GM18870 (cell line): ENCODE results near the gene ME1.
"Not testable (repeated sequence)": the region's sequence is repeated elsewhere in the genome, so short reads cannot be mapped to it uniquely, and the experiment has no call there.

Experiments used
- ATAC-seq: cut with Tn5 transposase; IDR thresholded peaks from one replicate; pipeline ENCODE4 v1.9.1; 2021; ENCODE audit warnings: moderate library complexity; ENCODE audit not compliant: unreplicated experiment

ME1 gene

DNA sequence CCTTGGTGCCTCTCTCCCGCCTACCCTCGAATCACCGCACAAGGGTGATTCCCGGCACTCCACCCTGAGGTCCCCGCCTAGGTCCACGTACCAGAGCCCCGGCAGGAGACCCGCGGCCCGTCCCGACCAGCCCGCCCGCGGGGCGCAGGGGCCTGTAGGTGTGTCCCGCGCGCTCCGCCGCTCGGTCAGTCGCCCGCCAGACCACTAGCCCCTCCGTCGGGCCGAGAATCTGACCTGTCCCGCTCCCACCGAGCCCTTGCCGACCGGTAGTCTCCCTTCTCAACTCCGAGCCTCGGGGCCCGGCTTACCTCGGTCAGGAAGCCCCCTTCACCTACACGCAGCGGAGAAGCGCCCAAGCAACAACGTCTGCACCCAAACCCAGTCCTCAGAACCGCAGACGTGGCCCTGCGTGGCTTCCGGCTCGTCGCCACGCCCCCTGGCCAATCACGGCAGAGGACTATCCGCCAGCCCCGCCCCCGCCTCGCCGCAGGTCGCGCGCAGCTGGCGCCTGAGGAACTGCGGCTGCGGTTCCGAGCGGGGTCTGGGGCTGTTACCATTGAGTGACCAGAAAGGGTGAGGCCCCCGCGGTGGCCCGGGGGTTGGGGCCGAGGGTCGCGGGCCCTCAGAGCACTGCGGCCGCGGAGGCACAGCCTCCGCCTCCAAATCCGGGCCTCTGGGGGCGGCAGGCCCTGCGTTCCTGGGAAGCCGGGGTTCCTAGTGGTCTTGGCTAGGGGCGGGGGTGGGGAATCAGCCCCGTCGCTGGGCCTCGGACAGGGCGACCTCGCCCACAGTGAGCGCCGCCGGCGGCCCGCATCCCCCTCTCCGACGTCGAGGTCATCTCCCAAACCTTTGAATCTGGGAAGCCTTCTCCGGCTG, 237.7 kb downstream of the ME1 start, which contains the start of the genes PGM3 and RWDD2A:
Gene PGM3, minus strand, starts transcription at position 395 of the 876 bp plus-strand sequence. CDS start 2,253 bp downstream, outside the sequence.
Gene RWDD2A, plus strand, starts transcription at position 487 of the 876 bp plus-strand sequence. CDS start 1,095 bp downstream, outside the sequence.
- ATAC-seq, result peak; percentile 94

DNA sequence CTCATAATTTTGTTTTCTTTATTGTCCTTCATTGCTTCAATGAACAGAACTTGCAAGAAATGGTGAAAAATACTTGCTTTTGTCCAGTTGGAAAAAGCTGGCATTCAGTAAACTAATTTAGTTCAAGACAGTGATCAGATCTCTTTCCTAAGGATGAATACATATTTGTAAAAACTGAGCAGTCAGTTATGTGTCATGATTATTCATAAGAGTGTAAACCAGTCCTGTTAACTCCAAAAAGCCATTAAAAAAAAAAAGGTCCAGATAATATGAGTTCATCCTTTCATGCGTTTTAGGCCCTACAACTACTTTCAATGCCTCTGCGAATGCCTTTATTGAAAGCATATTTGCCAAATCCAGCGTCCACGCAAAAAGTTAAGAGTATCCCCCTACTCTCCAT, 238.4 kb downstream of the ME1 start:
- ATAC-seq, result peak; percentile 6

- ATAC-seq, result not testable (repeated sequence)
Observed at GRCh38 chr6:83191974-83192373, 238.9 kb downstream of the ME1 start.

- no peak for ATAC-seq
Observed at GRCh38 chr6:83190626-83191025, 240.2 kb downstream of the ME1 start.

GRCh38 chr6:83188501-83188900, 242.3 kb downstream of the ME1 start:
- ATAC-seq, result no peak

GRCh38 chr6:83185096-83185495, 245.8 kb downstream of the ME1 start:
- ATAC-seq, result no peak

DNA sequence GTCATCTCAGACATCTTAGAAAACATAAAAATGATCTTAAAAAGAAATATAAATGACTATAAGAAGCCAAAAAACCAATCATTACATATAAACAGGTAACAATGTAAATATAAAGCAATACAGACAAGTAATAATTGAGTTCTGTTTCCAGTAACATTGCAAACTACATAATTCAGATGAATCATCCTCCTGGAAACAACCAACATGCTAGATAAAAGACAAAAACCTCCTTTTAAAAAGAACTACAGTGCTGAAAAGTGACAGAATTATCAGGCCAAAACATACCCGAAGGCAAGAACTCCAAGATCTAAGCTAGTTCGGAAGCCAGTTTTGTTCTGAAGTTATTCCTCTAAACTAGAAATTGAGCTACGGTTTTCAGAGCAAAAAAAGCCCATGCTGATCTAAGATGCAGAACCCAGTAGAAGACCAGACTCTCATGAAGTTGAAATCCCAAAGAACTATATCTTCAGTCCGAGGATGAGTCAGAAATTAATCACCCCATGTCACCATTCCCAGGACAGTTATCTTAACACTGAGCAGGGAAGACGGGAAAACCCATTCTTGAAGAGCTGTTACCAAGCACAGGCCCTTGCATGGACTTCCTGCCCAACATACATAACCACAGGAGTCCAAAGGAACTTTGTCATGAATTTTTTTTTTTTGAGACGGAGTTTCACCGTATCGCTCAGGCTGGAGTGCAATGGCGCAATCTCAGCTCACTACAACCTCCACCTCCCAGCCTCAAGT, 247.6 kb downstream of the ME1 start:
- ATAC-seq, result no peak

DNA sequence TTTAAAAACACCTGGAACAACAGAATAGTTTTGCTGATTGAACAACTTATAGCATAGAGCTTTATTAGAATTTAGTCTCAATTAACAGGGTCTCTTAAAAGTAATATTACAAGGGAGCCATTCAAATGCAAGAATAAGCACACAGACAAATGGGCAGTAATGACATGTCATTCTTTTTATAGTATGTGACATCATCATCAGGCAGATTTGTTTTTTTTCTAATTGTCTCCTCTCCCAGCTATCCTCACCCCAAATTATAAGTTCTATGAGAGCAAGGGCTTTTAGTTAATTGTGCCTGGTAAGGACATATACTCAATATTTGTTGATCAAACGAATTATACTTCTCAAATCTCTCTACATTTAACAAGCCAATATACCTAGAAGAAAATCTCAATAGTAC, 248.7 kb downstream of the ME1 start:
- ATAC-seq, result no peak

DNA sequence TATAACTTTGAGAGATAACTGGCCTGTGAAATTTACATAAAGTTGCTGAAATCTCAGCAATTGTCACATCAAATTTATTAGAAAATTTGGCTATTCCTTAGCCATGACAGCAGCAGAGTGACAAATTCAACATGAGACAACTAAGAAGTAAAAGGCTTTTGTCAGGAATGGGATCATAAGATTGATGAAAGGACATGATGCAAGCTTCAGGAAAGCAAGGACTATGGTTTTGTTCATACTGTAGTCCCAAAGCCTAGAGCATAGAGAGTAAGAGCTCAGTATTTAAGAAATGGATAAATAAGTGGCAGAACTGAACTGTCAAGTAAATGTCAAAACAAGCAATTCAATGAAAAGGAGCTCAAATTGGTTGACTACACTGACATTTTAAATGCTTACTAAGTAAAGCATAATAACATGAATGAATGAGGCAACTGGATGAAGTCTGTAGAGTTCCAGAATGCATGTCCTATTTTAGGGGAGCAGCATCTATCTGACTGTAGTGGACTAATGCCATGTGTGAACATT, 250.4 kb downstream of the ME1 start:
- ATAC-seq, result no peak

DNA sequence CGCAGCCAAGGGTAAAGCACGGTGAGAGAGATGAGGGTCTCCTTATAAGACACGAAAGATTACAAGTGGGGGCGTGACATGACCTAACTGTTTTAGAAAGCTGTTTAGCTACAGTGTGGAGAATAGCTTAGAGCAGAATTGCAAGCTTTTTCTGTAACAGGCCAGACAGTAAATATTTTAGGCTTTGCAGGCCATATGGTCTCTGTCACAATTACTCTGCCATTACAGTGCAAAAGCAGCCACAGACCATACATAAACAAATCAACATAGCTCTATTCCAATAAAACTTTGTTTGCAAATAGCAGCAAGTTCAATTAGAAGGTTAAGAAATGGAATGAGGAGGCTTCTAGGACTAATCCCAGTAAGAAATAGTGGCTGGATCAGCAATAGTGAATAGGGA, 254.6 kb downstream of the ME1 start:
- ATAC-seq, result no peak

- ATAC-seq, result no peak
Observed at GRCh38 chr6:83169511-83169910, 261.3 kb downstream of the ME1 start.

DNA sequence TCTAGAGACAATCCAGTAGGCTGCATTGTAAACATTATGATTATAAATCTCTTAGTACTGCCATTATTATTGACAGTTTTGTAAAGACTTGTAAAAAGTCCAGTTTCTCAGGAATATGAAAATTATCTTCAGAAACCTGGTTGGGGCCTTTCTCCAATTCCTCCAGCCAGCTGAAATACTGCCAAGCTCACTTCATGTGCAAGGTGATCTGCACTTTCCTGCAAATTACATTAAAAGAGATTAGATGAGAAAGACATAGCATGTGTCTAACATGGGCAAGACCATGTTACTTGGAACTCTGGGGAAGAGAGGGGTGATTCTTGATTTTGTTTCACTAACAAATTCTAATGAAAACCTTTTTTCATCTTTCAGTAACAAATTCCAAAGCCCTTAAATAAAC, 261.7 kb downstream of the ME1 start:
- no peak for ATAC-seq

DNA sequence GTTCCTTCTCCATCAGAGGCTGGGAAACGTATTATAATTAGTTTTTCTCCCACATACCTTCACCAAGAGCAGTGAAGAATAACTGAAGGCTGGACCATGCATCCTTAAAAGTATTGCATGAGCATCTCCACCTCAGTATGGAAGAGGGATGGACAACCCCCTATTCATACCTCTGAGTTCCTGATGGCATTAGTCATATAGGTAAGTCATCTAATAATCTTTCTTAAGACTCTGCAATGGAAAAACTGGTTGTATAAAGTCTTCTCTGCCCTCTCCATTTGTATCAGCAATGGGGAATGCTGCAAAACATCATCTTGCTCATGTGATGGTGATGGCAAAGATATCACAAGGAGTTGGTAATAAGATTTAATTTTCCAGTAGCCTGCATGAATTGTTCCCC, 262.3 kb downstream of the ME1 start:
- no peak for ATAC-seq

DNA sequence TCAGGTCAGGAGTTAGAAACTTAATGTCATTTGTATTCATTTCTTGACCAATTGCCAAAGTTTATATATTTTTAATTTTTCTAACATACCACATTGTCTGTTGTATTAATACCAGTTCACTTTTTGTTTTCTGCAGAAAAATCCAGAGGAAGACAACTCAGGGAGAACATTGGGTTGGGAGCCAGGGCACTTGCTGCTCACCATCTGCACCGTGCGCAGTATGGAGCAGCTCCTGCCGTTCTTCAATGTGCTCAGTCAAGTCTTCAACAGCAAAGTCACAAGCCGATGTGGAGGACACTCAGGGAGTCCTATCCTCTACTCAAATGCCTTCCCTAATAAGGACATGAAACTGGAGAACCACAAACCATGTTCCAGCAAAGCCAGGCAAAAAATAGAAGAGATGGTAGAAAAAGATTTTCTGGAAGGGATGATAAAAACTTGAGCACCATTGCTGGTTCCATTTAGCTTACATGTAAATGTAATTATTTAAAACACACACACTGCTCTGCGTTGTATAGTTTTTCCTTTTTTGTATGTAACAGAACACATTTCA, 263.0 kb downstream of the ME1 start:
- no peak for ATAC-seq
